Hepatocyte (in vitro differentiated cells): Measurements from ENCODE around the gene LMBR1L. TPM values are rescaled to one million over a fixed set of nuclear protein-coding genes. Genes with fewer than 3 reads are reported as not detected.

Experiments used
- DNase-seq: peaks from one replicate; pipeline ENCODE4 v3.0.0-alpha.2; 2016; ENCODE audit warnings: low spot score
- H2AFZ ChIP-seq: fragments of 200-600 bp; sonication (generic); 2 replicates; pipeline ENCODE4 v1.6.0; 2016; ENCODE audit warnings: antibody characterized with exemption, mild to moderate bottlenecking
- H3K27ac ChIP-seq: fragments of 200-600 bp; sonication (generic); 2 replicates; pipeline ENCODE4 v1.5.1; 2016; ENCODE audit warnings: mild to moderate bottlenecking
- H3K27me3 ChIP-seq: fragments of 200-600 bp; sonication (generic); 2 replicates; pipeline ENCODE4 v1.6.1; 2016
- H3K36me3 ChIP-seq: fragments of 200-600 bp; sonication (generic); replicated peaks from 2 replicates; pipeline ENCODE4 v1.5.1; 2016; ENCODE audit warnings: low read depth; ENCODE audit not compliant: insufficient read depth
- H3K4me1 ChIP-seq: fragments of 200-600 bp; sonication (generic); 2 replicates; pipeline ENCODE4 v1.5.1; 2016; ENCODE audit warnings: mild to moderate bottlenecking, moderate library complexity; ENCODE audit not compliant: insufficient read depth
- H3K4me2 ChIP-seq: fragments of 200-600 bp; sonication (generic); 2 replicates; pipeline ENCODE4 v1.6.0; 2016
- H3K4me3 ChIP-seq: fragments of 200-600 bp; sonication (generic); 2 replicates; pipeline ENCODE4 v1.5.1; 2016; ENCODE audit warnings: mild to moderate bottlenecking
- H3K79me2 ChIP-seq: fragments of 200-600 bp; sonication (generic); 2 replicates; pipeline ENCODE4 v1.6.0; 2017; ENCODE audit warnings: mild to moderate bottlenecking
- H3K9me2 ChIP-seq: fragments of 200-600 bp; sonication (generic); replicated peaks from 2 replicates; pipeline ENCODE4 v1.6.0; 2017; ENCODE audit warnings: mild to moderate bottlenecking; ENCODE audit not compliant: insufficient read depth
- H3K9me3 ChIP-seq: fragments of 200-600 bp; sonication (generic); 2 replicates; pipeline ENCODE4 v1.5.1; 2016; ENCODE audit warnings: low read depth, mild to moderate bottlenecking
- H4K20me1 ChIP-seq: fragments of 200-600 bp; sonication (generic); 2 replicates; pipeline ENCODE4 v1.6.0; 2016; ENCODE audit warnings: mild to moderate bottlenecking; ENCODE audit not compliant: insufficient read depth, poor library complexity, severe bottlenecking
- CTCF ChIP-seq: fragments of 200-600 bp; sonication (generic); IDR thresholded peaks from 2 replicates; pipeline ENCODE4 v1.5.1; 2016; ENCODE audit warnings: antibody characterized with exemption, mild to moderate bottlenecking; ENCODE audit not compliant: poor library complexity
- EZH2 ChIP-seq: fragments of 200-600 bp; sonication (generic); IDR thresholded peaks from 2 replicates; pipeline ENCODE4 v1.6.1; 2016; ENCODE audit warnings: antibody characterized with exemption, mild to moderate bottlenecking, borderline replicate concordance
- EZH2phosphoT487 ChIP-seq: fragments of 200-600 bp; sonication (generic); IDR thresholded peaks from one replicate; pipeline ENCODE4 v1.6.1; 2018; ENCODE audit warnings: antibody characterized with exemption, mild to moderate bottlenecking, low read depth, moderate library complexity; ENCODE audit not compliant: unreplicated experiment, severe bottlenecking
- WGBS: methylation state at CpG from one replicate; pipeline ENCODE4 v1.1.6; 2016; ENCODE audit warnings: low lambda C conversion rate; ENCODE audit errors: missing lambda C conversion rate; 5-methylcytosine and 5-hydroxymethylcytosine counted together
- polyA plus RNA-seq: library from polyadenylated mRNA; unstranded; fragments of >200 nt; fragmentation: Nextera tagmentation; extraction: Ambion mirVana; gene quantifications from 2 replicates; pipeline ENCODE4 v1.2.1, GENCODE V29; 2016
- total RNA-seq: library from RNA; depleted of rRNA; stranded (reverse); fragments of >200 nt; gene quantifications from 2 replicates; pipeline ENCODE4 v1.2.3, GENCODE V29; 2014

LMBR1L gene
- total and polyA plus RNA-seq, 2 experiments from 2014 or later = 33.3 to 74.1 TPM

- H3K4me2 ChIP-seq = peak overlapping the region; percentile 89
- peaks cover 8% of the 10 kb centered on the region for H4K20me1 ChIP-seq
- peak overlapping the region; percentile 75 for H2AFZ ChIP-seq
- H3K36me3 ChIP-seq = no peaks in the 10 kb centered on the region
- peaks cover 18% of the 10 kb centered on the region for H3K4me1 ChIP-seq
- H3K9me2 ChIP-seq = no peaks in the 10 kb centered on the region
- no peaks in the 10 kb centered on the region for H3K9me3 ChIP-seq
- H3K4me3 ChIP-seq = peak overlapping the region; percentile 22
- no peaks in the 10 kb centered on the region for H3K27me3 ChIP-seq
- peak overlapping the region; percentile 79 for H3K27ac ChIP-seq
- TF ChIP-seq EZH2 (no peak), EZH2phosphoT487 (no peak), CTCF (no peak)
- 38% methylated on average over 9 of the region's 9 CpGs for WGBS
- DNase-seq = peak; percentile 18
- peaks cover 22% of the 10 kb centered on the region for H3K79me2 ChIP-seq
Measured at GRCh38 chr12:49131894-49132461, 21.3 kb upstream of the LMBR1L start.

GRCh38 chr12:49131051-49131893 is 20.6 kb upstream of the LMBR1L start, which contains the start of gene TUBA1B:
TUBA1B (minus strand) TSS chr12:49131395; CDS start chr12:49131300, 95 bp downstream.
- 3% methylated on average over 66 of the region's 79 CpGs for WGBS
- Histone ChIP-seq H3K4me2 (peak within 1 kb of the TSS; percentile 89), H3K79me2 (peaks cover 22% of the 10 kb centered on the region), H3K27me3 (no peaks in the 10 kb centered on the region), H3K9me3 (no peaks in the 10 kb centered on the region), H3K27ac (peak within 1 kb of the TSS; percentile 99), H3K4me1 (peaks cover 18% of the 10 kb centered on the region), H3K4me3 (peak within 1 kb of the TSS; percentile 65), H3K9me2 (no peaks in the 10 kb centered on the region), H2AFZ (peak within 1 kb of the TSS; percentile 91), H4K20me1 (peaks cover 8% of the 10 kb centered on the region), H3K36me3 (no peaks in the 10 kb centered on the region)
- DNase-seq = peak; percentile 96
- TF ChIP-seq EZH2phosphoT487 = no peak
- no peak for TF ChIP-seq CTCF
- no peak for TF ChIP-seq EZH2

GRCh38 chr12:49130151-49131050 is 19.8 kb upstream of the LMBR1L start:
- peak overlapping the region; percentile 91 for H2AFZ ChIP-seq
- WGBS = 1% methylated on average over 65 of the region's 66 CpGs
- no peaks in the 10 kb centered on the region for H3K9me2 ChIP-seq

More at GRCh38 chr12:49130151-49131050, 19.8 kb upstream of the LMBR1L start:
- H3K27me3 ChIP-seq = no peaks in the 10 kb centered on the region
- peak overlapping the region; percentile 89 for H3K4me2 ChIP-seq
- peak overlapping the region; percentile 99 for H3K27ac ChIP-seq
- H3K79me2 ChIP-seq = peaks cover 22% of the 10 kb centered on the region
- peaks cover 18% of the 10 kb centered on the region for H3K4me1 ChIP-seq
- H3K9me3 ChIP-seq = no peaks in the 10 kb centered on the region
- H3K36me3 ChIP-seq = no peaks in the 10 kb centered on the region
- TF ChIP-seq EZH2phosphoT487 = no peak
- TF ChIP-seq EZH2 = no peak
- TF ChIP-seq CTCF = peak; percentile 89
- peak; percentile 97 for DNase-seq
- peak overlapping the region; percentile 65 for H3K4me3 ChIP-seq
- peaks cover 8% of the 10 kb centered on the region for H4K20me1 ChIP-seq
